Immature natural killer cell (primary cell): ENCODE data around the gene CACNA1D. TPM values are rescaled to one million over a fixed set of nuclear protein-coding genes. Genes with fewer than 3 reads are reported as not detected.

Source experiments
- DNase-seq, 3 donors: peaks; one replicate each; pipeline ENCODE4 v3.0.0; 2022; ENCODE audit warnings: mixed read lengths in 1 of 3
- H3K27ac Mint-ChIP-seq, 6 donors: one replicate each; pipeline ENCODE4 v1.8.0; 2020; ENCODE audit warnings: mixed read lengths in 6 of 6, mild to moderate bottlenecking in 5 of 6, inconsistent platforms in 4 of 6, moderate library complexity in 3 of 6
- H3K27me3 Mint-ChIP-seq, 3 donors: one replicate each; pipeline ENCODE4 v1.8.0; 2020 to 2021; ENCODE audit warnings: low read depth in 3 of 3, mild to moderate bottlenecking in 3 of 3, mixed read lengths in 3 of 3, moderate library complexity in 3 of 3, inconsistent platforms in 1 of 3
- H3K36me3 Mint-ChIP-seq, 3 donors: one replicate each; pipeline ENCODE4 v1.8.0; 2020; ENCODE audit warnings: mixed read lengths in 3 of 3, inconsistent platforms in 2 of 3, mild to moderate bottlenecking in 2 of 3
- H3K4me1 Mint-ChIP-seq, 2 donors: one replicate each; pipeline ENCODE4 v1.8.0; 2020; ENCODE audit warnings: inconsistent platforms in 2 of 2, mild to moderate bottlenecking in 2 of 2, mixed read lengths in 2 of 2, moderate library complexity in 1 of 2
- H3K4me3 Mint-ChIP-seq, 5 donors: one replicate each; pipeline ENCODE4 v1.8.0; 2020; ENCODE audit warnings: mild to moderate bottlenecking in 5 of 5, mixed read lengths in 5 of 5, inconsistent platforms in 3 of 5, moderate library complexity in 3 of 5
- H3K9me3 Mint-ChIP-seq, 6 donors: one replicate each; pipeline ENCODE4 v1.8.0; 2020; ENCODE audit warnings: mild to moderate bottlenecking in 6 of 6, mixed read lengths in 6 of 6, inconsistent platforms in 4 of 6, moderate library complexity in 3 of 6
- polyA plus RNA-seq, 3 donors: library from polyadenylated mRNA; unstranded; fragments of 300-500 nt; fragmentation: Illumina TruSeq; gene quantifications; one replicate each; pipeline ENCODE4 v1.2.3, GENCODE V29; 2021

CACNA1D gene
- polyA plus RNA-seq, 3 donors from 2014 or later: not detected

DNA sequence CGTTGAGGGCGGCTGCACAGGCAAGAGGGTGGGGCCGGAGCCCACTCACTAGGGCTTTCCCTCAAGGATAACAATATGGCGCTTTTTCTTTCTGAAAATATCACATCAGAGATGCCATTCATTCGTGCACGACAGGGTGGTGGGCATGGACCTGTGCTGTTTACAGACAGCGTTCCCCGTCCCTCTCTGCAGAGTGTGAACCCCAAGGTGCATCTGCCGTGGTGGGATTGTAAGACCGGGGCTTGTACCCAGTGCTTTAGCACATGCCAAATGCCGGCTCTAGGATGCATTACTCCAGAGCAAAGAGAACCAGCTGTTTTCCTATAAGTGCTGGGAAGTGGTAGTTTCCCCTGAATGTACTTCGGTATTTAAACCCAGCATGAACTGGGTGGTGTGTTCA lies 314.9 kb downstream of the CACNA1D start:
- Mint-ChIP-seq H3K4me1 (no peaks in the 10 kb centered on the region), H3K27ac (no peak overlapping the region), H3K36me3 (no peaks in the 10 kb centered on the region), H3K27me3 (peaks cover 3 to 4% (median 3%) of the 10 kb centered on the region in 3 donors), H3K9me3 (no peaks in the 10 kb centered on the region), H3K4me3 (no peak overlapping the region)
- DNase-seq: no peak

DNA sequence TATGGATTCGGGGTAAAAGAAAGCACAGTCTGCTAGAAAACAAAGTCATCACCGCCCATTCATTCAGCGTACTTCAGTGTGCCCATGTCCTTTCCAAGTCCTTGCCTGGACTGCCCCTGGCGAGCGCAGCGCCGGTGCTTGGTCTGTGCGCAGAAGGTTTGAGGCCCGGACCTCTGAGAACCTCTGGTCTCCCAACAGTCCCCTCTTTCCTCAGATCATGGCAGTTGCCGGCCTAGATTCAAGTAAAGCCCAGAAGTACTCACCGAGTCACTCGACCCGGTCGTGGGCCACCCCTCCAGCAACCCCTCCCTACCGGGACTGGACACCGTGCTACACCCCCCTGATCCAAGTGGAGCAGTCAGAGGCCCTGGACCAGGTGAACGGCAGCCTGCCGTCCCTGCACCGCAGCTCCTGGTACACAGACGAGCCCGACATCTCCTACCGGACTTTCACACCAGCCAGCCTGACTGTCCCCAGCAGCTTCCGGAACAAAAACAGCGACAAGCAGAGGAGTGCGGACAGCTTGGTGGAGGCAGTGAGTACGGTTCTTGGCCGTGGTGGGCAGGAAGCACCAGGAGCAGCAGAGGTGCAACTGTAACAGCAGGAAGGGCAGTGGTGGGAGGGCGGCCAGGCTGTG lies 315.5 kb downstream of the CACNA1D start:
- Mint-ChIP-seq H3K4me1 (no peaks in the 10 kb centered on the region), H3K27me3 (peaks cover 3 to 4% (median 3%) of the 10 kb centered on the region in 3 donors), H3K36me3 (no peaks in the 10 kb centered on the region), H3K27ac (no peak overlapping the region), H3K4me3 (no peak overlapping the region), H3K9me3 (no peaks in the 10 kb centered on the region)
- no peak for DNase-seq

DNA sequence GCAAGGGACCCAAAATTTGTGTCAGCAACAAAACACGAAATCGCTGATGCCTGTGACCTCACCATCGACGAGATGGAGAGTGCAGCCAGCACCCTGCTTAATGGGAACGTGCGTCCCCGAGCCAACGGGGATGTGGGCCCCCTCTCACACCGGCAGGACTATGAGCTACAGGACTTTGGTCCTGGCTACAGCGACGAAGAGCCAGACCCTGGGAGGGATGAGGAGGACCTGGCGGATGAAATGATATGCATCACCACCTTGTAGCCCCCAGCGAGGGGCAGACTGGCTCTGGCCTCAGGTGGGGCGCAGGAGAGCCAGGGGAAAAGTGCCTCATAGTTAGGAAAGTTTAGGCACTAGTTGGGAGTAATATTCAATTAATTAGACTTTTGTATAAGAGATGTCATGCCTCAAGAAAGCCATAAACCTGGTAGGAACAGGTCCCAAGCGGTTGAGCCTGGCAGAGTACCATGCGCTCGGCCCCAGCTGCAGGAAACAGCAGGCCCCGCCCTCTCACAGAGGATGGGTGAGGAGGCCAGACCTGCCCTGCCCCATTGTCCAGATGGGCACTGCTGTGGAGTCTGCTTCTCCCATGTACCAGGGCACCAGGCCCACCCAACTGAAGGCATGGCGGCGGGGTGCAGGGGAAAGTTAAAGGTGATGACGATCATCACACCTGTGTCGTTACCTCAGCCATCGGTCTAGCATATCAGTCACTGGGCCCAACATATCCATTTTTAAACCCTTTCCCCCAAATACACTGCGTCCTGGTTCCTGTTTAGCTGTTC lies 316.9 kb downstream of the CACNA1D start:
- Mint-ChIP-seq H3K4me1 (no peaks in the 10 kb centered on the region), H3K36me3 (no peaks in the 10 kb centered on the region), H3K27me3 (peaks cover 3 to 5% (median 4%) of the 10 kb centered on the region in 3 donors), H3K4me3 (no peak overlapping the region), H3K9me3 (no peaks in the 10 kb centered on the region), H3K27ac (no peak overlapping the region)
- DNase-seq: no peak

DNA sequence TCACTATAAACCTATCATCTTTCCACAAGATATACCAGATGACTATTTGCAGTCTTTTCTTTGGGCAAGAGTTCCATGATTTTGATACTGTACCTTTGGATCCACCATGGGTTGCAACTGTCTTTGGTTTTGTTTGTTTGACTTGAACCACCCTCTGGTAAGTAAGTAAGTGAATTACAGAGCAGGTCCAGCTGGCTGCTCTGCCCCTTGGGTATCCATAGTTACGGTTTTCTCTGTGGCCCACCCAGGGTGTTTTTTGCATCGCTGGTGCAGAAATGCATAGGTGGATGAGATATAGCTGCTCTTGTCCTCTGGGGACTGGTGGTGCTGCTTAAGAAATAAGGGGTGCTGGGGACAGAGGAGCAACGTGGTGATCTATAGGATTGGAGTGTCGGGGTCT lies 318.0 kb downstream of the CACNA1D start:
- no peak overlapping the region for H3K4me3 Mint-ChIP-seq
- H3K27me3 Mint-ChIP-seq: peaks cover 0 to 5% (median 3%) of the 10 kb centered on the region in 3 donors
- DNase-seq: no peak
- no peaks in the 10 kb centered on the region for H3K9me3 Mint-ChIP-seq
- no peaks in the 10 kb centered on the region for H3K4me1 Mint-ChIP-seq
- H3K36me3 Mint-ChIP-seq: no peaks in the 10 kb centered on the region
- H3K27ac Mint-ChIP-seq: no peak overlapping the region

DNA sequence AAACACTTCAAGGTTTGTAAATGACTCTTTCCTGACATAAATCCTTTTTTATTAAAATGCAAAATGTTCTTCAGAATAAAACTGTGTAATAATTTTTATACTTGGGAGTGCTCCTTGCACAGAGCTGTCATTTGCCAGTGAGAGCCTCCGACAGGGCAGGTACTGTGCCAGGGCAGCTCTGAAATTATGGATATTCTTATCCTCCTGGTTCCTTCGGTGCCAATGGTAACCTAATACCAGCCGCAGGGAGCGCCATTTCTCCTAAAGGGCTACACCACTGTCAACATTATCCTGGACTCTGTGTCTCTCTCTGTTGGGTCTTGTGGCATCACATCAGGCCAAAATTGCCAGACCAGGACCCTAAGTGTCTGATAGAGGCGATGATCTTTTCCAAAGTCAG lies 318.8 kb downstream of the CACNA1D start:
- Mint-ChIP-seq H3K27me3 (peaks cover 0 to 5% (median 3%) of the 10 kb centered on the region in 3 donors), H3K27ac (no peak overlapping the region), H3K36me3 (no peaks in the 10 kb centered on the region), H3K4me3 (no peak overlapping the region), H3K9me3 (no peaks in the 10 kb centered on the region), H3K4me1 (no peaks in the 10 kb centered on the region)
- no peak for DNase-seq

DNA sequence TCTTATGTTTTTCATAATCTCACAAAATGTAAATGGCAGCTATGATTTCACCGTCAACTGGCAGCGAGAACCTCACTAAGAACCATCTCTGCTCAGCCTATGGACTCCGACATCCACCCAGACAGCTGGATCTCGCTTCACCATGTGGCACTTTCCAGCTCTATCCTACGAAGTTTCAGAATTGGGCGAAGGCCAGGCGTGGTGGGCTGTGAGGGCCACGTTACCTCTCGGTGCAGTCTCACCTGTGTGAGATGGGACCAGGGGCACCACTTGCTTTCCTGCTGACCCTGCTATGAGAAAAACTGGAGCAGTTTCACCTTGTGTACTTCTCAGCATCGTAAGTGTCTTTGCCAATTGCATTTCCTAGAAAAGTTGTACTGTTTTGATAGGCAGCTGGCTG lies 319.5 kb downstream of the CACNA1D start:
- no peaks in the 10 kb centered on the region for H3K36me3 Mint-ChIP-seq

DNA sequence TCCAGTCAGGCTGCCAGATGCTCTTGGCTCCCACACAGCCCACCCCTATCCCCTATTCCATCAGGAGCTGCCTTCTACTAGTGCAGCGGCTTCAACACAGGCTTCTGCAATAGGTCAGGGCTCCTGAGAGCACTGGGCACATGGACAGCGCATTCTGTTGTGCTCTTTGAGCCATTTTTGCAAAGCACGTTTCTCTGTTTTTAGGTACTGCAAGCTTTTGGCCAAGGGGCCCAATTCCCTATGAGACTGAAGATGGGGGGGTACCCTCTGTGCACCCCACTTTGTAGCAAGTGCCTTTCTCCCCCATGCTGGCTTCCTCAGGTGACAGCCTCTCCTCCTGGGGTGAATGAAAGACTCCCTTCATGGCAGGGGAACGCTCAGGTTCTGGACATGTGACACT lies 320.7 kb downstream of the CACNA1D start:
- no peaks in the 10 kb centered on the region for H3K36me3 Mint-ChIP-seq
- no peak for DNase-seq
- H3K27me3 Mint-ChIP-seq: peaks cover 2 to 5% (median 3%) of the 10 kb centered on the region in 3 donors
- H3K9me3 Mint-ChIP-seq: no peaks in the 10 kb centered on the region
- no peak overlapping the region for H3K27ac Mint-ChIP-seq
- no peak overlapping the region for H3K4me3 Mint-ChIP-seq
- H3K4me1 Mint-ChIP-seq: no peaks in the 10 kb centered on the region

More for the DNA sequence above, 319.5 kb downstream of the CACNA1D start:
- Mint-ChIP-seq H3K9me3 (no peaks in the 10 kb centered on the region), H3K4me3 (no peak overlapping the region), H3K4me1 (no peaks in the 10 kb centered on the region), H3K27ac (no peak overlapping the region), H3K27me3 (peaks cover 0 to 5% (median 3%) of the 10 kb centered on the region in 3 donors)
- no peak for DNase-seq

DNA sequence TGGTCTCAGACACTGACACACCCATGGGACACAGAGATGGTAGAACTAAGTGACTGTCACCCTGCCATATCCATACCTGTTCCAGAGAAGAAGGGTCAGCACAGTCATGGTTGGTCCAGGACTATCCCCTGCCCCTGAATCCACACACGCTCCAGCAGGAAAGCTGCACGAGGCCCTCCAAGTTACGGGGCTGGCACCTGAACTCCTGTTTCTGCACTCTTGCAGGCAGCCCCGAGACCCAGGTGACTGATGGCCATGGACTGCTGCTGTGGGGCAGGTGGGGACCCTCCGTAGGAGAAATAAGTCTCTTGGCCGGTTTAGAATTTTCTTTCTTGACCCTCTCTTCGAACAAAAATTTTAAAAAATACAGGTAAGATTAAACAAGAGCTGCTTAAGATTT lies 321.2 kb downstream of the CACNA1D start:
- H3K27ac Mint-ChIP-seq: no peak overlapping the region

DNA sequence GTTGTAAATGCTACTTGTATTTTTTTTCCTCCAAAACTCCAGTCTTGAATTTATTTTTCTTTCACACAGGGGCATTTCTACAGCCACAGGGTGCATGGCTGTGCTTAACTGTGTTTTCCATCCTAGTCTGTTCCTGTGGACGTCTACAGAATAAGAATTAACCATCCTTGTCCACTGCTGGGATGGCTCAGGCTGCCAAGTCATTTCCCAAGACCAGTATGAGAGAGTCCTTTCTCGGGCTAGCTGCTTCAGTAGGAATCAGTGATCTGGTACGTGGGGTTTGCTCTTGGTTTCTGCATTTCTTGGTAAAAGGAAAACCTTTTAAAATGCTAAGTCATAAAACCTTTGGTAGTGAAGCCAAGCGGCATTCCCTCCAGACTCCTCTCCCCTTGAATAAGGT lies 322.0 kb downstream of the CACNA1D start:
- Mint-ChIP-seq H3K27me3 (peaks cover 2 to 5% (median 3%) of the 10 kb centered on the region in 3 donors), H3K4me1 (no peaks in the 10 kb centered on the region), H3K9me3 (no peaks in the 10 kb centered on the region), H3K36me3 (no peaks in the 10 kb centered on the region), H3K27ac (no peak overlapping the region), H3K4me3 (no peak overlapping the region)
- no peak for DNase-seq

More for the DNA sequence above, 321.2 kb downstream of the CACNA1D start:
- DNase-seq: no peak
- Mint-ChIP-seq H3K4me1 (no peaks in the 10 kb centered on the region), H3K9me3 (no peaks in the 10 kb centered on the region), H3K27me3 (peaks cover 2 to 5% (median 3%) of the 10 kb centered on the region in 3 donors), H3K4me3 (no peak overlapping the region), H3K36me3 (no peaks in the 10 kb centered on the region)

DNA sequence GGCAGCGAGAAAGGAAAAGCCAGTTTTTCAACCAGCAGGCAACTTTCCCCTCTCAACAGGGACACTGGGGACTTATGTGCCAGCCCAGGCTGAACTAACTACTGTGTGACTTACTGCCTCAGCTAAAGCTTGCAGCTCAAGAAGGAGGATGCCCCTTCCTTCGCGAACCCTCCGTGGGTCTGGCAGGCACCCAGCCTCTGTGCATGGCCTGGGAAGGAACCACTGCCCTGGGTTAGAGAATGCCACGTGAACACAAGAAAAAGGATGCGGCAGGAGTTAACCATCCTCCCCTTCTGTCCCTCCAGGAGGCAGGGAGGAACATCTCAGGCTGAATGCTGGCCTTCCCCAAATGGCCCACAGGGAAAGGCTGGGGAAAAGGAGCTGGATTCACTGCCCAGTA lies 322.8 kb downstream of the CACNA1D start:
- Mint-ChIP-seq H3K27me3 (peaks cover 2 to 5% (median 3%) of the 10 kb centered on the region in 3 donors), H3K27ac (no peak overlapping the region), H3K36me3 (no peaks in the 10 kb centered on the region), H3K9me3 (no peaks in the 10 kb centered on the region), H3K4me1 (no peaks in the 10 kb centered on the region), H3K4me3 (no peak overlapping the region)
- DNase-seq: no peak

DNA sequence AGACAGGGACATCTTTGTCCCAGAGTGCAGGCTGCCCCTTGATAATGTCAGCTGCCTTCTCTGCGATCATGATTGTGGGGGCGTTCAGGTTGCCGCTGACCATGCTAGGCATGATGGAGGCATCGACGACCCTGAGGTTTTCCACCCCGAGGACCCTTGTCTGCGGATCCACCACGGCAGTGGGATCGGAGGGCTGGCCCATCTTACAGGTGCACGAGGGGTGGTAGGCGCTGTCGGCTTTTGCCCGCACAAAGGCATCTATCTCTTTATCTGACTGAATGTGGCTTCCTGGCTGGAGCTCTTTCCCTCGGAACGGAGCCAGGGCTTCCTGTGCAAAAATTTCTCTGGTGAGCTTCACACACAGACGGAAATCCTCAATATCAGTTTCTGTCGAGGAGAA lies 323.4 kb downstream of the CACNA1D start:
- Mint-ChIP-seq H3K4me1 (no peaks in the 10 kb centered on the region), H3K27me3 (peaks cover 0 to 5% (median 2%) of the 10 kb centered on the region in 3 donors), H3K36me3 (no peaks in the 10 kb centered on the region), H3K27ac (no peak overlapping the region), H3K4me3 (no peak overlapping the region), H3K9me3 (no peaks in the 10 kb centered on the region)
- no peak for DNase-seq

DNA sequence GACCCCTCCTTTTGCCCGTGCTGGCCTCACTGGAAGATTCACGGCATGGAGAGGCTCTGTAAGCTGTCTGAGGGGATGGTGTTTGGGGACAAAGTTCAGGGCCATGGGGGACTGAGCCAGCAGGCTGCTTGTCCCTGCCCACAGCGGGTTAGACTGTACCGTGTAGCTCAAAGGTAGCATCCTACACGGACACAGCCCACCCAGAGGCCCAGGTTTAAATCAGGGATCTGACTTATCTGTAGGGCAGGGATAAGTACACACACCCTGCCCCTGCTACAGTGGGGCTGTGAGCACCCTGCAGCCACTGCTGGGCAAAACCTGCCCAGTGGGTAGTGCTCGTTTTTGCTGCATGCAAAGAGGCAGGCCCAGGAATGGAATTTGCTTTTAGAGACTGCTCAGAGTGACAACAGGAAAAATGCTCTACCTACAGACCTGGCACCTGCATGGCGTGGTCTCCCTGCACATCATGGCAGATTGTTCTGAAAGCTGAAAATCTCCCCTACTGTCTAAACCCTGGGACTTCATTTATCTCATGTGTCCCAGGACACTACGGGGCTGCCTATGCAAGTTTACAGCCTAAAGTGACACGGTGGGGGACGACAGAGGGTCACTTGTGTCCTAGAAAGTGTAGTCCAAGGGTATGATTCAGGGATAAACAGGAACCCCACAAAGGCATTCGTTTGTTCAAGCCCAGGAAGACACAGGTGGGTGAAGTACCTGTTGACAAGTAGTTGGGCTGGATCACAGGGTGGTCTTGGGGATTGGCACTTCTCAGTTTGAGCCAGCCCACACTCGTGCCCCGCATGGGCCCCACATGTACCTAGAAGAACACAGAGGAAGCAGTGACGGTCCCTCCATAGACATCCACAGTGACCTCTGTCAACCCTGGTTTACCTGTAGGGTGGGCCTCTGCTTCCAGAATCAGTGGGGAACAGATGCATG lies 324.1 kb downstream of the CACNA1D start:
- Mint-ChIP-seq H3K4me1 (no peaks in the 10 kb centered on the region), H3K27ac (no peak overlapping the region), H3K4me3 (no peak overlapping the region), H3K27me3 (peaks cover 0 to 5% (median 2%) of the 10 kb centered on the region in 3 donors), H3K36me3 (no peaks in the 10 kb centered on the region), H3K9me3 (no peaks in the 10 kb centered on the region)
- no peak for DNase-seq

DNA sequence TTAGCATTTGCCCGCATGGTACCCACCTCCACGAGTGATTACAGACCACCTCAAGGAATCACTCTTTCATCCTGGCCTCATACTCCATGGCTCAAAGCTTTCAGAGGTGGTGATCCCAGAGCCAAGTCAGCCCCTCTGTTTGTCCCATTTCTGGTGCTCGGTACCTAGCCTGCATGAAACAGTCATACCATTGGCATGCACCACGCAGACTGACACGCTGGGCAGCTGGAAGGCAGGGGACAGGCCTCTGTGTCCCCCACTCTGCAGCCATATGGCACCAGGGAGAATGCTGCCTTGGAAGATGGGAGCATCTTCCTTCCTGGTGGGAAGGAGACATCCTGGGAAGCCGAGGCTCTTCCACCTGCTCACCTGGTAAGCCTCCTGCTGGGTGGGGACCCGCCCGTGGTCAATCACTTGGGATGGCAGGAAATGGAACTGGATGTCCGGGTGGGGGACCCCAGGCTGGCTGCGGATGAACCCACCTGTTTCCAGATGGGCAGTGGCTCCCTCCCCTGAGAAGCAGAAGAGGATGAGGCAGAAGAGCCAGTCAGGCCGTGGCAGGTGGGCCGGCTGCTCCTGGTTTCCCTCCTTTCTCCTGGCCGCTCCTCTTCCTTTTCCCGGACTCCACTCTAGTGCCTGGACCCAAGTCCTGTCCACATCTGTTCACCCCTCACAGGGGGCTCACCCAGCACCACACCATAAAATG lies 324.9 kb downstream of the CACNA1D start:
- no peak for DNase-seq
- no peak overlapping the region for H3K4me3 Mint-ChIP-seq
- H3K9me3 Mint-ChIP-seq: no peaks in the 10 kb centered on the region
- H3K27ac Mint-ChIP-seq: no peak overlapping the region
- H3K4me1 Mint-ChIP-seq: no peaks in the 10 kb centered on the region
- no peaks in the 10 kb centered on the region for H3K36me3 Mint-ChIP-seq
- H3K27me3 Mint-ChIP-seq: peaks cover 0 to 2% (median 2%) of the 10 kb centered on the region in 3 donors
